GM12878 (cell line): ENCODE data around the gene CSNK1G2.

ENCODE experiments used
- ATF3 ChIP-seq: IDR thresholded peaks from 2 replicates; pipeline ENCODE4 v1.6.1; 2011; ENCODE audit warnings: low read depth, mild to moderate bottlenecking, low read length, moderate library complexity, borderline replicate concordance; ENCODE audit errors: extremely low read depth
- CTCF ChIP-seq, 3 experiments: IDR thresholded peaks in 2 of 3; conservative IDR thresholded peaks in 1 of 3; 2 replicates each; pipeline ENCODE4 v1.5.1; 2011; ENCODE audit warnings: low read depth in 3 of 3, low read length in 3 of 3, mild to moderate bottlenecking in 3 of 3, control low read depth in 2 of 3, moderate library complexity in 2 of 3, inconsistent platforms in 1 of 3, mixed read lengths in 1 of 3; ENCODE audit not compliant: control insufficient read depth in 2 of 3, insufficient read depth in 1 of 3; ENCODE audit errors: extremely low read depth in 1 of 3
- CUX1 ChIP-seq: IDR thresholded peaks from 2 replicates; pipeline ENCODE4 v1.6.1; 2012; ENCODE audit warnings: improper control_type of control experiment, low read depth, low read length; ENCODE audit not compliant: insufficient replicate concordance
- KAT2A ChIP-seq: conservative IDR thresholded peaks from 2 replicates; pipeline ENCODE4 v1.6.1; 2011; ENCODE audit warnings: low read depth, low read length; ENCODE audit not compliant: control insufficient read depth
- KDM1A ChIP-seq: fragments of 200-600 bp; sonication (generic); IDR thresholded peaks from 2 replicates; pipeline ENCODE4 v1.6.1; 2016; ENCODE audit warnings: borderline replicate concordance
- POLR2A ChIP-seq: IDR thresholded peaks from 2 replicates; pipeline ENCODE4 v1.6.1; 2011; ENCODE audit warnings: low read depth, mild to moderate bottlenecking, low read length
- ZBTB40 ChIP-seq: fragments of 450-650 bp; IDR thresholded peaks from 2 replicates; pipeline ENCODE4 v1.6.1; 2016; ENCODE audit warnings: mild to moderate bottlenecking, moderate library complexity, borderline replicate concordance
- ZNF687 ChIP-seq: fragments of 450-650 bp; IDR thresholded peaks from 2 replicates; pipeline ENCODE4 v1.6.1; 2017; ENCODE audit warnings: mild to moderate bottlenecking, moderate library complexity

- TF ChIP-seq ZBTB40, result no peak
- TF ChIP-seq POLR2A, result no peak
- TF ChIP-seq CTCF (IDR thresholded peaks at IDR 0.05 in 2 of 3, conservative IDR thresholded peaks at IDR 0.05 in 1 of 3; ENCODE audit: control insufficient read depth in 2 of 3, extremely low read depth in 1 of 3, insufficient read depth in 1 of 3, low read depth in 3 of 3, low read length in 3 of 3), result no peak
- TF ChIP-seq ATF3, result no peak
- no peak for TF ChIP-seq ZNF687
- TF ChIP-seq KAT2A, result no peak
- TF ChIP-seq KDM1A, result no peak
- no peak for TF ChIP-seq CUX1
These were observed 69.2 kb downstream of the CSNK1G2 start for GRCh38 chr19:2010135-2010668.
